Measurements from ENCODE around the gene ZNF732.
"Not testable (repeated sequence)": the region's sequence is repeated elsewhere in the genome, so short reads cannot be mapped to it uniquely, and the experiment has no call there.

The ZNF732 gene

GRCh38 chr4:273309-274017, 31.8 kb downstream of the ZNF732 start:
- Histone ChIP-seq H3K14ac (ENCODE audit: low read length) (no peak overlapping the region), H3K27ac (ENCODE audit: low read depth, low read length) (no peak overlapping the region), H3K27me3 (ENCODE audit: insufficient read depth, low read length) (no peaks in the 10 kb centered on the region), H2AK5ac (ENCODE audit: low read length) (no peak overlapping the region), H3K4me2 (ENCODE audit: low read length) (no peak overlapping the region), H3K36me3 (ENCODE audit: control insufficient read depth in 1 of 2, insufficient read depth in 2 of 2, low read length in 2 of 2) (peaks cover 3 to 6% of the 10 kb centered on the region in 2 experiments), H3K9ac (ENCODE audit: low read length) (no peak overlapping the region), H4K12ac (ENCODE audit: low read depth, low read length) (no peak overlapping the region), H3K23ac (ENCODE audit: low read length) (no peak overlapping the region), H3K79me2 (ENCODE audit: control insufficient read depth, insufficient read depth, low read length, poor library complexity) (no peaks in the 10 kb centered on the region), H2BK5ac (ENCODE audit: low read depth, low read length, poor library complexity) (no peak overlapping the region), H3K4me1 (ENCODE audit: control insufficient read depth in 1 of 2, insufficient read depth in 2 of 2, low read length in 2 of 2) (no peaks in the 10 kb centered on the region), H4K91ac (ENCODE audit: low read depth, low read length) (no peak overlapping the region), H2BK120ac (ENCODE audit: insufficient read depth, low read length, poor library complexity) (no peak overlapping the region), H3K79me1 (ENCODE audit: low read length) (no peaks in the 10 kb centered on the region), H2BK12ac (ENCODE audit: low read length) (no peak overlapping the region), H2AFZ (ENCODE audit: insufficient read depth, low read length, poor library complexity) (no peak overlapping the region), H3K4me3 (ENCODE audit: low read depth, low read length) (no peak overlapping the region), H3K18ac (ENCODE audit: low read length) (no peak overlapping the region), H3K4ac (ENCODE audit: low read depth, low read length) (no peak overlapping the region), H3K9me3 (ENCODE audit: insufficient read depth, low read depth, low read length) (peaks cover 3% of the 10 kb centered on the region), H4K8ac (ENCODE audit: low read depth, low read length) (no peak overlapping the region)
- no CpG with 5 or more reads among the region's 5 CpGs for WGBS (ENCODE audit: extremely low coverage, insufficient coverage, insufficient read length)
- DNase-seq, result no peak

GRCh38 chr4:271492-272103, 33.7 kb downstream of the ZNF732 start:
- H3K27ac ChIP-seq (ENCODE audit: low read depth, low read length), result no peak overlapping the region
- H2BK120ac ChIP-seq (ENCODE audit: insufficient read depth, low read length, poor library complexity), result no peak overlapping the region
- no CpG with 5 or more reads among the region's 3 CpGs for WGBS (ENCODE audit: extremely low coverage, insufficient coverage, insufficient read length)

GRCh38 chr4:259240-259639, 46.0 kb downstream of the ZNF732 start:
- not testable (repeated sequence) for H3K27me3 ChIP-seq (ENCODE audit: insufficient read depth, low read length); H3K4ac ChIP-seq (ENCODE audit: low read depth, low read length); H4K12ac ChIP-seq (ENCODE audit: low read depth, low read length); H3K4me1 ChIP-seq (ENCODE audit: control insufficient read depth in 1 of 2, insufficient read depth in 2 of 2, low read length in 2 of 2); H2BK5ac ChIP-seq (ENCODE audit: low read depth, low read length, poor library complexity); H3K4me3 ChIP-seq (ENCODE audit: low read depth, low read length); H2BK120ac ChIP-seq (ENCODE audit: insufficient read depth, low read length, poor library complexity); H4K91ac ChIP-seq (ENCODE audit: low read depth, low read length); H3K9ac ChIP-seq (ENCODE audit: low read length); H3K4me2 ChIP-seq (ENCODE audit: low read length); H3K79me2 ChIP-seq (ENCODE audit: control insufficient read depth, insufficient read depth, low read length, poor library complexity); H2BK12ac ChIP-seq (ENCODE audit: low read length); H3K79me1 ChIP-seq (ENCODE audit: low read length); H4K8ac ChIP-seq (ENCODE audit: low read depth, low read length); H3K18ac ChIP-seq (ENCODE audit: low read length); H2AFZ ChIP-seq (ENCODE audit: insufficient read depth, low read length, poor library complexity); H2AK5ac ChIP-seq (ENCODE audit: low read length); H3K23ac ChIP-seq (ENCODE audit: low read length); H3K27ac ChIP-seq (ENCODE audit: low read depth, low read length); DNase-seq; H3K14ac ChIP-seq (ENCODE audit: low read length)
- no CpG with 5 or more reads among the region's 11 CpGs for WGBS (ENCODE audit: extremely low coverage, insufficient coverage, insufficient read length)
- peaks cover 17 to 19% of the 10 kb centered on the region in 2 experiments for H3K36me3 ChIP-seq (ENCODE audit: control insufficient read depth in 1 of 2, insufficient read depth in 2 of 2, low read length in 2 of 2)
- peaks cover 11% of the 10 kb centered on the region for H3K9me3 ChIP-seq (ENCODE audit: insufficient read depth, low read depth, low read length)

More at GRCh38 chr4:271492-272103, 33.7 kb downstream of the ZNF732 start:
- Histone ChIP-seq H2BK12ac (ENCODE audit: low read length) (no peak overlapping the region), H2AFZ (ENCODE audit: insufficient read depth, low read length, poor library complexity) (no peak overlapping the region), H3K79me1 (ENCODE audit: low read length) (no peaks in the 10 kb centered on the region), H2AK5ac (ENCODE audit: low read length) (no peak overlapping the region), H3K4me1 (ENCODE audit: control insufficient read depth in 1 of 2, insufficient read depth in 2 of 2, low read length in 2 of 2) (no peaks in the 10 kb centered on the region), H3K18ac (ENCODE audit: low read length) (no peak overlapping the region), H4K8ac (ENCODE audit: low read depth, low read length) (no peak overlapping the region), H3K14ac (ENCODE audit: low read length) (no peak overlapping the region), H3K4ac (ENCODE audit: low read depth, low read length) (no peak overlapping the region), H3K4me2 (ENCODE audit: low read length) (no peak overlapping the region), H3K36me3 (ENCODE audit: control insufficient read depth in 1 of 2, insufficient read depth in 2 of 2, low read length in 2 of 2) (peaks cover 3 to 10% of the 10 kb centered on the region in 2 experiments), H3K79me2 (ENCODE audit: control insufficient read depth, insufficient read depth, low read length, poor library complexity) (no peaks in the 10 kb centered on the region), H3K9ac (ENCODE audit: low read length) (no peak overlapping the region), H3K23ac (ENCODE audit: low read length) (no peak overlapping the region), H4K91ac (ENCODE audit: low read depth, low read length) (no peak overlapping the region), H3K27me3 (ENCODE audit: insufficient read depth, low read length) (no peaks in the 10 kb centered on the region), H2BK5ac (ENCODE audit: low read depth, low read length, poor library complexity) (no peak overlapping the region), H3K9me3 (ENCODE audit: insufficient read depth, low read depth, low read length) (peaks cover 6% of the 10 kb centered on the region), H4K12ac (ENCODE audit: low read depth, low read length) (no peak overlapping the region), H3K4me3 (ENCODE audit: low read depth, low read length) (no peak overlapping the region)
- no peak for DNase-seq

GRCh38 chr4:256492-256891, 48.8 kb downstream of the ZNF732 start:
- Histone ChIP-seq H2BK12ac (ENCODE audit: low read length) (no peak overlapping the region), H3K4me2 (ENCODE audit: low read length) (no peak overlapping the region), H2AFZ (ENCODE audit: insufficient read depth, low read length, poor library complexity) (no peak overlapping the region), H3K36me3 (ENCODE audit: control insufficient read depth in 1 of 2, insufficient read depth in 2 of 2, low read length in 2 of 2) (peaks cover 10 to 19% of the 10 kb centered on the region in 2 experiments), H3K14ac (ENCODE audit: low read length) (no peak overlapping the region), H3K4ac (ENCODE audit: low read depth, low read length) (no peak overlapping the region), H3K79me1 (ENCODE audit: low read length) (no peaks in the 10 kb centered on the region), H3K27me3 (ENCODE audit: insufficient read depth, low read length) (no peaks in the 10 kb centered on the region), H3K9me3 (ENCODE audit: insufficient read depth, low read depth, low read length) (peaks cover 9% of the 10 kb centered on the region), H3K27ac (ENCODE audit: low read depth, low read length) (no peak overlapping the region), H4K91ac (ENCODE audit: low read depth, low read length) (no peak overlapping the region), H3K79me2 (ENCODE audit: control insufficient read depth, insufficient read depth, low read length, poor library complexity) (no peaks in the 10 kb centered on the region), H3K18ac (ENCODE audit: low read length) (no peak overlapping the region), H2BK5ac (ENCODE audit: low read depth, low read length, poor library complexity) (no peak overlapping the region), H3K4me3 (ENCODE audit: low read depth, low read length) (no peak overlapping the region), H2BK120ac (ENCODE audit: insufficient read depth, low read length, poor library complexity) (no peak overlapping the region), H4K8ac (ENCODE audit: low read depth, low read length) (no peak overlapping the region), H3K9ac (ENCODE audit: low read length) (no peak overlapping the region), H3K23ac (ENCODE audit: low read length) (no peak overlapping the region), H3K4me1 (ENCODE audit: control insufficient read depth in 1 of 2, insufficient read depth in 2 of 2, low read length in 2 of 2) (no peaks in the 10 kb centered on the region), H2AK5ac (ENCODE audit: low read length) (no peak overlapping the region), H4K12ac (ENCODE audit: low read depth, low read length) (no peak overlapping the region)
- WGBS (ENCODE audit: extremely low coverage, insufficient coverage, insufficient read length), result no CpG with 5 or more reads among the region's 13 CpGs
- DNase-seq, result no peak
